ENCODE measurements around the gene EXT2. TPM values are rescaled to one million over a fixed set of nuclear protein-coding genes. Genes with fewer than 3 reads are reported as not detected.
A peak's percentile ranks its signal among the peaks of the same experiment; 100 is the strongest.

Gene EXT2
- total RNA-seq, 3 donors from 2014 or later = 82.1 to 108 (median 96.9) TPM

GRCh38 chr11:44270403-44271273, 175.2 kb downstream of the EXT2 start:
- H3K36me3 ChIP-seq = no peaks in the 10 kb centered on the region
- no peaks in the 10 kb centered on the region for H3K9me3 ChIP-seq
- no peaks in the 10 kb centered on the region for H3K4me1 ChIP-seq
- H3K4me3 ChIP-seq = no peak overlapping the region
- no peak for DNase-seq (ENCODE audit: low spot score in 2 of 2)
- peak overlapping the region in 1 of 2 donors; percentile 68 for H3K27ac ChIP-seq
- no peaks in the 10 kb centered on the region for H3K27me3 ChIP-seq
- intact Hi-C loops (cut with DNase I; ENCODE audit: low total_unique reads) = no loop called here
- TF ChIP-seq POLR2A (IDR thresholded peaks at IDR 0.05) = no peak

DNA sequence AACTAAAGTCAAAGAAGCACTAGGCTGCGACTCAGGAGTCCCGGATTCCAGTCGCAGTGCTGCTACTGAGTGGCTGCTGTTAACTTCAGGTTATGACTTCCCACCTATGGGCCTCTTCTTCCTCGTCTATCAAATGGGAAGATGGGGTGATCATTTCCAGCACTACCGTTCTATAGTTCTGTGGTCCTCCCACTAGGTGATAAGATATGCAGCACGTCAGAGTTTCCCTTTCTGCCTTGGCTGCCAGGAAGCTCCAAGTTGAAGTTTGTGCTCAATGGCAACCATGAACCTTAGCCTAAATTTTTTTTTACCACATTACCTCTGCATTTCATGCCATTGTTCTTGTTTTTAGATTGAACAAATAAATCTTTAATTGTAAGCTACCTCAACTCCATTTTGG, 175.8 kb downstream of the EXT2 start:
- DNase-seq (ENCODE audit: low spot score in 2 of 2) = no peak
- Histone ChIP-seq H3K9me3 (no peaks in the 10 kb centered on the region), H3K36me3 (no peaks in the 10 kb centered on the region), H3K27me3 (no peaks in the 10 kb centered on the region), H3K4me3 (no peak overlapping the region), H3K27ac (peak overlapping the region in 1 of 2 donors; percentile 68), H3K4me1 (no peaks in the 10 kb centered on the region)
- TF ChIP-seq POLR2A (IDR thresholded peaks at IDR 0.05) (no peak), POLR2AphosphoS5 (IDR thresholded peaks at IDR 0.05) (no peak)
- intact Hi-C loops (cut with DNase I; ENCODE audit: low total_unique reads) = no loop called here

DNA sequence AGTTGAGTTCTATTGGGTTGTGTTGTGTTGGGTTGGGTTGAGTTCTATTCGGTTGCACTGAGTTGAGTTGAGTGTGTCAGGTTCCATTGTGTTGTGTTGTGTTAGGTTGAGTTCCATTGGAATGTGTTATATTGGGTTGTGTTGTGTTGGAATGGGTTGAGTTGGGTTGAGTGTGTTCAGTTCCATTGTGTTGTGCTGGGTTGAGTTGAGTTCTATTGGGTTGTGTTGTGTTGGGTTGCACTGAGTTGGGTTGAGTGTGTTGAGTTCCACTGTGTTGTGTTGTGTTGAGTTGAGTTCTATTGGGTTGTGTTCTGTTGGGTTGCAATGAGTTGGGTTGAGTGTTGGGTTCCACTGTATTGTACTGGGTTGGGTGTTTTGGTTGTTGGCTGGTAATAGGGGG, 178.9 kb downstream of the EXT2 start:
- Histone ChIP-seq H3K4me3 (no peak overlapping the region), H3K36me3 (no peaks in the 10 kb centered on the region), H3K27ac (no peak overlapping the region), H3K27me3 (no peaks in the 10 kb centered on the region), H3K9me3 (no peaks in the 10 kb centered on the region), H3K4me1 (no peaks in the 10 kb centered on the region)
- intact Hi-C loops (cut with DNase I; ENCODE audit: low total_unique reads) = no loop called here
- no peak for DNase-seq (ENCODE audit: low spot score in 2 of 2)
- TF ChIP-seq, protein P1, sequence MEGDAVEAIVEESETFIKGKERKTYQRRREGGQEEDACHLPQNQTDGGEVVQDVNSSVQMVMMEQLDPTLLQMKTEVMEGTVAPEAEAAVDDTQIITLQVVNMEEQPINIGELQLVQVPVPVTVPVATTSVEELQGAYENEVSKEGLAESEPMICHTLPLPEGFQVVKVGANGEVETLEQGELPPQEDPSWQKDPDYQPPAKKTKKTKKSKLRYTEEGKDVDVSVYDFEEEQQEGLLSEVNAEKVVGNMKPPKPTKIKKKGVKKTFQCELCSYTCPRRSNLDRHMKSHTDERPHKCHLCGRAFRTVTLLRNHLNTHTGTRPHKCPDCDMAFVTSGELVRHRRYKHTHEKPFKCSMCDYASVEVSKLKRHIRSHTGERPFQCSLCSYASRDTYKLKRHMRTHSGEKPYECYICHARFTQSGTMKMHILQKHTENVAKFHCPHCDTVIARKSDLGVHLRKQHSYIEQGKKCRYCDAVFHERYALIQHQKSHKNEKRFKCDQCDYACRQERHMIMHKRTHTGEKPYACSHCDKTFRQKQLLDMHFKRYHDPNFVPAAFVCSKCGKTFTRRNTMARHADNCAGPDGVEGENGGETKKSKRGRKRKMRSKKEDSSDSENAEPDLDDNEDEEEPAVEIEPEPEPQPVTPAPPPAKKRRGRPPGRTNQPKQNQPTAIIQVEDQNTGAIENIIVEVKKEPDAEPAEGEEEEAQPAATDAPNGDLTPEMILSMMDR (IDR thresholded peaks at IDR 0.05) = no peak
- TF ChIP-seq POLR2AphosphoS5 (IDR thresholded peaks at IDR 0.05) = no peak
- TF ChIP-seq POLR2A (IDR thresholded peaks at IDR 0.05) = no peak

- Histone ChIP-seq H3K27me3 (no peaks in the 10 kb centered on the region), H3K36me3 (no peaks in the 10 kb centered on the region), H3K4me3 (no peak overlapping the region), H3K27ac (no peak overlapping the region), H3K4me1 (no peaks in the 10 kb centered on the region), H3K9me3 (no peaks in the 10 kb centered on the region)
- no peak for DNase-seq (ENCODE audit: low spot score in 2 of 2)
- TF ChIP-seq, protein P1 (IDR thresholded peaks at IDR 0.05) = no peak
- TF ChIP-seq POLR2A (IDR thresholded peaks at IDR 0.05) = no peak
- no peak for TF ChIP-seq POLR2AphosphoS5 (IDR thresholded peaks at IDR 0.05)
- intact Hi-C loops (cut with DNase I; ENCODE audit: low total_unique reads) = no loop called here
Observed at GRCh38 chr11:44275241-44275640, 179.8 kb downstream of the EXT2 start.

- Histone ChIP-seq H3K27ac (no peak overlapping the region), H3K4me1 (no peaks in the 10 kb centered on the region), H3K4me3 (no peak overlapping the region), H3K27me3 (no peaks in the 10 kb centered on the region), H3K9me3 (no peaks in the 10 kb centered on the region), H3K36me3 (no peaks in the 10 kb centered on the region)
- DNase-seq (ENCODE audit: low spot score in 2 of 2) = no peak
- intact Hi-C loops (cut with DNase I; ENCODE audit: low total_unique reads) = no loop called here
- TF ChIP-seq POLR2A (IDR thresholded peaks at IDR 0.05) (no peak), POLR2AphosphoS5 (IDR thresholded peaks at IDR 0.05) (no peak)
- TF ChIP-seq, protein P1 (IDR thresholded peaks at IDR 0.05) = no peak
Observed at GRCh38 chr11:44275961-44276550, 180.6 kb downstream of the EXT2 start.
